ENCODE measurements around the gene CHURC1.

DNA sequence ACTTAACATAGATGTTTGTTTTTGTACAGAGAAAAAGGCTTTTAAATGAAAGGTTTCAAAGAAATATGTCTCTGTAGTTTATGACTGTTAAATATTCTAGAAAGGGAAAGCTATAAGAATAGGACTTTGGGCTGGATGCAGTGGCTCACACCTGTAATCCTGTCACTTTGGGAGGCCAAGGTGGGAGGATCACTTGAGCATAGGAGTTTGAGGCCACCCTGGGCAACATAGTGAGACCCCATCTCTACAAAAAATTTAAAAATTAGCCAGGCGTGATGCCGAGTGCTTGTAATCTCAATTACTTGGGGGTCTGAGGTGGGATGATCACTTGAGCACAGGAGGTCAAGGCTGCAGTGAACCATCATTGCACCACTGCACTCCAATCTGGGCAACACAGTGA, 16.9 kb downstream of the CHURC1 start:
- no peak for TF ChIP-seq POLR2A (IDR thresholded peaks at IDR 0.05; ENCODE audit: low read depth)
- no peak for TF ChIP-seq EP300 (IDR thresholded peaks at IDR 0.05)
- no peak for TF ChIP-seq POLR2AphosphoS5 (IDR thresholded peaks at IDR 0.05)

Measured in esophagus muscularis mucosa (tissue), 3 donors.